AG09319 (cell line): ENCODE results near the gene ABHD16B.
"Not testable (repeated sequence)": the region's sequence is repeated elsewhere in the genome, so short reads cannot be mapped to it uniquely, and the experiment has no call there.

ENCODE experiments used
- DNase-seq: peaks from one replicate; pipeline ENCODE4 v3.0.0-alpha.2; 2010; ENCODE audit warnings: low read depth; ENCODE audit errors: extremely low read depth
- CTCF ChIP-seq: IDR thresholded peaks from 2 replicates; pipeline ENCODE4 v1.5.1; 2011; ENCODE audit warnings: low read depth, mild to moderate bottlenecking, inconsistent platforms, low read length, moderate library complexity

ABHD16B gene

GRCh38 chr20:63850689-63851547 lies 10.4 kb upstream of the ABHD16B start:
- no peak for TF ChIP-seq CTCF

GRCh38 chr20:63851548-63851943 lies 9.8 kb upstream of the ABHD16B start:
- DNase-seq = not testable (repeated sequence)

More at GRCh38 chr20:63850689-63851547, 10.4 kb upstream of the ABHD16B start:
- DNase-seq = no peak

GRCh38 chr20:63853733-63854068 lies 7.6 kb upstream of the ABHD16B start:
- DNase-seq = not testable (repeated sequence)

- no peak for DNase-seq
- no peak for TF ChIP-seq CTCF
These were observed 7.1 kb upstream of the ABHD16B start for GRCh38 chr20:63854069-63854765.

- no peak for DNase-seq
- TF ChIP-seq CTCF = no peak
These were observed 6.4 kb upstream of the ABHD16B start for GRCh38 chr20:63854766-63855362.

GRCh38 chr20:63855363-63856097 lies 5.8 kb upstream of the ABHD16B start:
- no peak for TF ChIP-seq CTCF
- no peak for DNase-seq

GRCh38 chr20:63856098-63856511 lies 5.2 kb upstream of the ABHD16B start:
- no peak for DNase-seq
- no peak for TF ChIP-seq CTCF
